Activated CD4-positive, CD25-positive, alpha-beta regulatory T cell treated with anti-CD3 and anti-CD28 coated beads, Interleukin-2, amount 50 U/mL, for 72 hours (primary cell): ENCODE results near the gene OR4E2.
"Not testable (repeated sequence)": the region's sequence is repeated elsewhere in the genome, so short reads cannot be mapped to it uniquely, and the experiment has no call there.

Source experiments
- DNase-seq: peaks from one replicate; pipeline ENCODE4 v3.0.0; 2021

Gene OR4E2

GRCh38 chr14:21698538-21698937 lies 44.9 kb downstream of the OR4E2 start:
- DNase-seq = not testable (repeated sequence)

DNA sequence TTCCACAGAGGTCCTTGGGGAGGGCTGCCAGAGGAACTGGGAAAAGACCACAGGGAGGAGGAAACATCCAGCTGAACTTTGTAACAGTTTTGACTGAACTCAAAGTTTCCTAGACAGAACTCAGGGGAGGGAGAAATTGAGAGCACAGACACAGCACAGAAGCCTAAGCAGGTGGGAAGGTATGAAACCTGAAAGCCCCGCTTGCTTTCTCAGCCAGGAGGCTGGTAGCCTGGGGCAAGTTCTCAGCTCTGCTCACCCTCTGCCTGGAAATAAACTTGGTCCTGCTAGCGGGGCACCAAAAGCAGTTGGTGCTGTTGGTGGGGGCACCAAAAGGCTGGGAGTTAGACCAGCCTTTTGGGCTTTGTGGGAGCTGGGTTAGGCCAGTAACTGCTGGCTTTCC lies 45.9 kb downstream of the OR4E2 start:
- no peak for DNase-seq

GRCh38 chr14:21702316-21702715 lies 48.7 kb downstream of the OR4E2 start:
- no peak for DNase-seq

- DNase-seq = no peak
These were observed 50.0 kb downstream of the OR4E2 start for GRCh38 chr14:21703357-21704326.

- DNase-seq = no peak
These were observed 50.7 kb downstream of the OR4E2 start for GRCh38 chr14:21704338-21704737.

DNA sequence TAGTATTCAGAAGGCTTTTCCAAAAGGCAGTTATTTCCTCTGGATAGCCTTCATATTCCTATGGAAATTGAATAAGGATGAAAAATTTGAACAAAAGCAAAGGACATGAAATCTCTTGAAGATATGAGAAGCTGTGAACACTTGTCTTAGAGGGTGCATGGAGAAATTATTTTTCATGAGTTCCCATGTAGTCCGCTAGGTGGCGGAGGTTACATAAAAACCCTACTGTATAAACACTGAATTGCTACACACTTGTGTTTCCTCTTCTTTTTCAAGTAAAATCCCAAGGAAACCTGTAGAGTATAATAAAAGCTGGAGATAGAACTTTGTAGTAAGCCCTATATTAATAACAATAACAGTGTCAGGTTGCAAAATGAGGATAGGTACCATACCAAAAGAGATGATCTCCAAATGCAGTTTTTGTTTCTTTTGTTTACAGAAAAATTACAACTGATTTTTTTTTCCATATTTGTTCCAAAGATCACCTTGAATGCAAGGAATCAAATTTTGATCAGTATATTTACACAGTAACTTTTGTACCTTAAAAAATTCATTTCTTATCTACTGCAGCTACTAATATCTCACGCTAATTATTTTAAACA lies 57.8 kb downstream of the OR4E2 start:
- no peak for DNase-seq

DNA sequence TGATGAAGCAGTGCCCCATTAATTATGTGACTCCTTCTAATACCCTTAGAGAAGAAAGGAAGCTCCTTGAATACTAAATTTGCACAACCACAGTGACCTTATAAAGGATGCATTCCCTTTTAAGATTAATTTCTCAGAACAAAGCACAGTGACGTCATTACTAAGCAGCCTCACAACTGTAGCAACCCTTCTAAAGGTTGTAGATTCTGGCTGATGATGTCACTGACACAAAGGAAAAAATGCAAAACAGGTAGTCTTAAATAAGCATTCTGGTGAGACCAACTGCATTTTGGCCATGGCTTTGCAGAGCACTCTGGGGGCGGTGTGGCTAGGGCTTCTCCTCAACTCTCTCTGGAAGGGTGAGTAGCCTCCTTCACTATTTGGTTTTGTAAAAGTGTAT lies 58.4 kb downstream of the OR4E2 start:
- no peak for DNase-seq

DNA sequence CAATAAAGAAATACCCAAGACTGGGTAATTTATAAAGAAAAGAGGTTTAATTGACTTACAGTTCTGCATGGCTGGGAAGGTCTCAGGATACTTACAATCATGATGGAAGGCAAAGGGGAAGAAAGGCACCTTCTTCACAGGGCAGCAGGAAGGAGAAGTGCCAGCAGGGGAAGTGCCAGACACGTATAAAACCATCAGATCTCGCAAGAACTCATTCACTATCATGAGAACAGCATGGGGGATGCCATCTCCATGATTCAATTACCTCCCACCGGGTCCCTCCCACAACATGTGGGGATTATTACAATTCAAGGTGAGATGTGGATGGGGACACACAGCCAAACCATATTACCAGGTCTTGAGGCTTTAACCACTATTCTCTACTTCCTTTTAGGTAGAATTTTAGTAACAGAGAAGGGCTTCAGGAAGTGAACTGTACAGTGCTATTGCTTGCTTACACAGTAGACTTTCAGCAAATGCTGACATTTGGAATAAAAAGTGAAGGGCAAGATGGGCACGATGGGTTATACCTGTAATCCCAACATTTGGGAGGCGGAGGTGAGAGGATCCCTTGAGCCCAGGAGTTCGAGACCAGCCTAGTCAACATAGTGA lies 60.8 kb downstream of the OR4E2 start:
- no peak for DNase-seq
